KMS-11 (cell line): Measurements from ENCODE around the gene ESPL1.

Experiments used
- H2AFZ ChIP-seq: fragments of 200-600 bp; sonication (generic); 2 replicates; pipeline ENCODE4 v1.6.1; 2016; ENCODE audit warnings: antibody characterized with exemption, mixed run types, low read depth
- H3K27ac ChIP-seq: fragments of 200-600 bp; sonication (generic); 2 replicates; pipeline ENCODE4 v1.6.1; 2016; ENCODE audit warnings: mild to moderate bottlenecking, mixed run types
- H3K27me3 ChIP-seq: fragments of 200-600 bp; sonication (generic); 2 replicates; pipeline ENCODE4 v1.6.1; 2017; ENCODE audit warnings: mild to moderate bottlenecking, low read depth, mixed run types, moderate library complexity; ENCODE audit not compliant: insufficient read depth
- H3K36me3 ChIP-seq: fragments of 200-600 bp; sonication (generic); 2 replicates; pipeline ENCODE4 v1.6.1; 2017; ENCODE audit warnings: mild to moderate bottlenecking, mixed run types; ENCODE audit not compliant: insufficient read depth
- H3K4me1 ChIP-seq: fragments of 200-600 bp; sonication (generic); 2 replicates; pipeline ENCODE4 v1.6.1; 2016; ENCODE audit warnings: mild to moderate bottlenecking, low read depth, mixed run types; ENCODE audit not compliant: poor library complexity, severe bottlenecking
- H3K4me2 ChIP-seq: fragments of 200-600 bp; sonication (generic); 2 replicates; pipeline ENCODE4 v1.7.0; 2016; ENCODE audit warnings: mild to moderate bottlenecking, mixed run types
- H3K4me3 ChIP-seq: fragments of 200-600 bp; sonication (generic); IDR thresholded peaks from 2 replicates; pipeline ENCODE4 v1.6.1; 2017; ENCODE audit warnings: low read depth, low read length, mixed read lengths; ENCODE audit not compliant: insufficient read depth
- H3K79me2 ChIP-seq: fragments of 200-600 bp; sonication (generic); 2 replicates; pipeline ENCODE4 v1.6.1; 2016; ENCODE audit warnings: low read depth, mixed run types; ENCODE audit not compliant: insufficient read depth
- H3K9ac ChIP-seq: fragments of 200-600 bp; sonication (generic); 2 replicates; pipeline ENCODE4 v1.6.1; 2016; ENCODE audit warnings: mild to moderate bottlenecking, mixed run types
- H4K20me1 ChIP-seq: fragments of 200-600 bp; sonication (generic); 2 replicates; pipeline ENCODE4 v1.6.1; 2016; ENCODE audit warnings: mild to moderate bottlenecking, mixed run types; ENCODE audit not compliant: insufficient read depth
- CTCF ChIP-seq: fragments of 200-600 bp; sonication (generic); conservative IDR thresholded peaks from 2 replicates; pipeline ENCODE4 v1.6.1; 2017; ENCODE audit warnings: low read depth, mild to moderate bottlenecking, antibody characterized with exemption, low read length, moderate library complexity, mixed read lengths

Gene ESPL1

DNA sequence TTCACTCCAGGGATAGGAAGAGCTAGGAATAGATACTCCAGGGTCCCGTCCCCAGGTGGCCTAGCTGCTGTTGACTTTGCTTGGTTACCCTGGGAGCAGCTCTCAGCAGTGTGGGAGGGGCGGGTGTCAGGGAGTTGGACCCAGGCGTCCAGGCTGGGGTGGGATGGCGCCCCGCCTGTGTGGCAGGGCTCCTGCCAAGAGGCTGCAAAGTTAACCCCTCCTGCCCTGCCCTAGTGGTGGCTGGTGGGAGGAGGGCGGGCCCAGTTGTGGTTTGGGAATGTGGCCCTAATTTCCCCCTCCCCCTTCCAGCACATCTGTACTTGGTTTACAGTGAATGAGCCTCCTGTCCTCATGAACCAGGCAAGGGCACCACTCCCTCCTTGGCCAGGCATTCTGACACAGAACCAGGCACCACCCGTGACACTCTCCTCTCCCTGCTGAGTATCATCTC lies 34.4 kb upstream of the ESPL1 start:
- H3K36me3 ChIP-seq: no peaks in the 10 kb centered on the region
- H2AFZ ChIP-seq: peak overlapping the region; percentile 65; the same call in 1 of the 2 replicates
- peaks cover 10% of the 10 kb centered on the region; the same call in 1 of the 2 replicates for H3K79me2 ChIP-seq
- no peaks in the 10 kb centered on the region for H4K20me1 ChIP-seq
- no peaks in the 10 kb centered on the region for H3K27me3 ChIP-seq
- peaks cover 64% of the 10 kb centered on the region for H3K4me1 ChIP-seq
- H3K4me3 ChIP-seq: no peak overlapping the region
- H3K27ac ChIP-seq: 0 out of 2 replicates have a peak overlapping the region, but pooled peaks have one; percentile 11
- peak overlapping the region; percentile 7; the same call in 1 of the 2 replicates for H3K9ac ChIP-seq
- peak overlapping the region; percentile 96 for H3K4me2 ChIP-seq
- TF ChIP-seq CTCF: no peak

DNA sequence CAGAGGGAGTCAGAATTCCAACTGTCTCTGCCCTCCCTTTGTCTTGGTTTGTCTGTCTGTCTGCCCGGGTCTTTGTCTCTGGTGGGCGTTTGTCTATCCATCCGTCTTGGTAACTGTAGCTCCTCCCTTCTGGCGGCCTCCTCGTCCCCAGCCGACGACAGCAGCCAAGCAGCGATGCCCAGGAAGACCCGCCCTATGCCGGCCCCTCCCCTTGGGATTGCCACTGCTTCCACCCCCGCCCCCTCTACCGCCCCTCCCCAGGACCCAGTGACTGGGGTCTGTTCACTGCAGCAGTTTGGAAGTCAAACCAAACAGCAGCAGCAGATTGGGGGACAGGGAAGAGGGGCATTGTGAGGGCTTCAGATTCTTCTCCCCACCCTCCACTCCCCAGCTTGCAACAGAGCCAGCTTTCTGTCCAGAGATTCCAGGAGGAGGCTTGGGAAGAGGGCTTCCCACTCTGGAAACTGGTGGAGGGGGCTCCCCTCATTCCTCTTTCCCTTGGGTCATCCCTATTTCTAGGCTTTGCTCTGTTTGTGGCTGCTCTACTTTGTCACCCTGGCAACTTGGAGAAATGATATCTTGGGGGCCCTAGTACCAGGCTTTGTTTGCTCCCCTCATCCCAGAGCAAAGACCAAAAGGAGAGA lies 33.7 kb upstream of the ESPL1 start:
- Histone ChIP-seq H3K4me3 (no peak overlapping the region), H2AFZ (peak overlapping the region; percentile 65; the same call in 1 of the 2 replicates), H3K36me3 (no peaks in the 10 kb centered on the region), H3K27me3 (no peaks in the 10 kb centered on the region), H3K79me2 (peaks cover 10% of the 10 kb centered on the region; the same call in 1 of the 2 replicates), H3K9ac (no peak overlapping the region), H4K20me1 (no peaks in the 10 kb centered on the region), H3K4me1 (peaks cover 64% of the 10 kb centered on the region), H3K27ac (no peak overlapping the region), H3K4me2 (peak overlapping the region; percentile 96; the same call in 1 of the 2 replicates)
- no peak for TF ChIP-seq CTCF

DNA sequence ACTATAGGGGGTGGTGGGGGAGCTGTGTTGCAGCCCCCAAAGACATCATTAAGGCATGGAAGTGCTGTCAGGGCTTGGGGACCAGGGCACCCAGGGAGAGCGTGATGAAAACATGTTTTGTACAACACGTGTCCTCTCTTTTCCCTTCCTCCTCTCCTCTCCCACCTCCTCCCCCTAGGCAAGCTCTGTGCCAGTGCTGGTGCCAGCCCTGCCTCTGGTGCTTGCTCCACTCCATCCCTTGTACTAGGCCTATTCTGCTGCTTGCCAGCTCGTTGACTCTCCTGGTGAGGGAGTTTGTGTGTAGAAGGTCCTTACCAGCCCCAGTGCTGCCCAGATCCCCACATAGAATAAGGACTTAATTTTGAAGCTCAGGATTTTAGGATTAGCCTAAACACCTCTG lies 32.9 kb upstream of the ESPL1 start:
- H3K9ac ChIP-seq: no peak overlapping the region
- H4K20me1 ChIP-seq: no peaks in the 10 kb centered on the region
- peaks cover 10% of the 10 kb centered on the region; the same call in 1 of the 2 replicates for H3K79me2 ChIP-seq
- peaks cover 64% of the 10 kb centered on the region for H3K4me1 ChIP-seq
- no peak for TF ChIP-seq CTCF
- H3K36me3 ChIP-seq: no peaks in the 10 kb centered on the region
- H3K4me3 ChIP-seq: no peak overlapping the region
- H3K27me3 ChIP-seq: no peaks in the 10 kb centered on the region
- no peak overlapping the region for H2AFZ ChIP-seq
- no peak overlapping the region for H3K27ac ChIP-seq
- H3K4me2 ChIP-seq: no peak overlapping the region

DNA sequence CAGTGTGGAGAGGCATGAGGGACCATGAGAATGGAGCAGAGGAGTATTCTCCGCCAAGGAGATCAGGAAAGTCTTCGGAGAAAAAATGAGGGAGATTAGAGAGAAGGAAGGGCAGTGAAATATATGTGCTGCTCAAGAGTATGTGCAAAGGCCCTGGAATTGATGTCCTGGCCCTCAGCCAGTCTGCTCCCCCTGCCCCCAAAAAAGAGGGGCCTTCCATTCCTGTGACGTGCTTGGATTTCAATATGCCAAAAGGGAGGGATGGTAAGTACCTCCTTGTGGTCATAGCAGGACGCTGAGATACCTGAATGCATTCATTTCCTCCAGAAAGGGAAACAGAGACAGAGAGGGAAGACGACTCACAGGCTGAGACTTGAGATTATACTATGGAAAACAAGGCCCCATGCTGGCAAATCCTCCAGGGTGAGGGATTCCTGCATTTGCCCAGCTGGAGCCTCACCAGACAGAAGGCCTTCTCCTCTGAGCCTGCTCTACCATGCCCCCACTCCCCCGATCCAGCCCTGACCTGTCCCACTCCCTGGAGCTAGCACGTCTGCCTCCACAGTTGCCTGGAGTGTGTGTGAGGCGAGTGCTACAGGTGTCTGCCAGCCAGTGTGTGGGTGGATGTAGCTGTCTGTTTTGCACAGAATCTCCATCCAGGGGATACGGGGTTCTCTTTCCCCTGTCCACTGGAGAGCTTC lies 32.2 kb upstream of the ESPL1 start:
- TF ChIP-seq CTCF: no peak
- Histone ChIP-seq H4K20me1 (no peaks in the 10 kb centered on the region), H3K27me3 (no peaks in the 10 kb centered on the region), H3K36me3 (no peaks in the 10 kb centered on the region), H3K4me3 (no peak overlapping the region), H3K4me2 (peak overlapping the region; percentile 28), H3K9ac (no peak overlapping the region), H3K79me2 (peaks cover 9% of the 10 kb centered on the region; the same call in 1 of the 2 replicates), H2AFZ (peak overlapping the region; percentile 24; the same call in 1 of the 2 replicates), H3K27ac (no peak overlapping the region), H3K4me1 (peaks cover 60% of the 10 kb centered on the region)
